ENCODE data around the gene EEF1AKMT4. TPM values are rescaled to one million over a fixed set of nuclear protein-coding genes. Genes with fewer than 3 reads are reported as not detected.
A peak's percentile ranks its signal among the peaks of the same experiment; 100 is the strongest.

The EEF1AKMT4 gene
- total RNA-seq, 3 donors from 2014 or later (not counting 1 experiment from before 2014, with no cell fraction given), result 0.73 to 0.80 (median 0.79) TPM

GRCh38 chr3:184242297-184242685 lies 7.2 kb upstream of the EEF1AKMT4 start:
- no peak for TF ChIP-seq CTCF (IDR thresholded peaks at IDR 0.05)
- no peak for ATAC-seq
- Histone ChIP-seq H3K9me3 (ENCODE audit: control insufficient read depth, insufficient read depth, low read length) (no peaks in the 10 kb centered on the region), H3K4me3 (ENCODE audit: low read length) (no peak overlapping the region), H3K4me1 (ENCODE audit: control insufficient read depth, insufficient read depth, low read length) (no peaks in the 10 kb centered on the region), H3K36me3 (ENCODE audit: control insufficient read depth, insufficient read depth, low read length) (peaks cover 37% of the 10 kb centered on the region), H3K27me3 (ENCODE audit: control insufficient read depth, insufficient read depth, low read length) (no peaks in the 10 kb centered on the region), H3K27ac (ENCODE audit: low read length) (no peak overlapping the region)
- H3K36me3 Mint-ChIP-seq, result peaks cover 12% of the 10 kb centered on the region
- no peak for DNase-seq
- intact Hi-C loops (cut with micrococcal nuclease), result loop anchor here (10.0 kb wide), 2 partner anchors 107 to 347 kb away; partner anchors contain the start of gene EIF2B5
- H3K27me3 Mint-ChIP-seq (ENCODE audit: low read depth in 2 of 2), result no peaks in the 10 kb centered on the region
- no peaks in the 10 kb centered on the region for H3K9me3 Mint-ChIP-seq
- 96% methylated on average over 5 of the region's 5 CpGs for WGBS (ENCODE audit: insufficient coverage)
- H3K27ac Mint-ChIP-seq, result no peak overlapping the region
- peaks cover 0 to 12% of the 10 kb centered on the region in 2 donors for H3K4me1 Mint-ChIP-seq
- no peak overlapping the region for H3K4me3 Mint-ChIP-seq

GRCh38 chr3:184248454-184249411 lies 739 bp upstream of the EEF1AKMT4 start, which contains the start of gene ALG3:
TSS of gene ALG3 (minus strand) at chr3:184248962. CDS start at chr3:184248940, 22 bp downstream.
- ATAC-seq (peak; percentile 66 to 81 (median 66)), DNase-seq (peak; percentile 86 to 95)
- Histone ChIP-seq H3K4me1 (ENCODE audit: control insufficient read depth, insufficient read depth, low read length) (peaks cover 20% of the 10 kb centered on the region), H3K36me3 (ENCODE audit: control insufficient read depth, insufficient read depth, low read length) (peaks cover 19% of the 10 kb centered on the region), H3K9me3 (ENCODE audit: control insufficient read depth, insufficient read depth, low read length) (no peaks in the 10 kb centered on the region), H3K4me3 (ENCODE audit: low read length) (peak within 1 kb of the TSS; percentile 76), H3K27ac (ENCODE audit: low read length) (peak within 1 kb of the TSS; percentile 62), H3K27me3 (ENCODE audit: control insufficient read depth, insufficient read depth, low read length) (no peaks in the 10 kb centered on the region)
- peak within 1 kb of the TSS; percentile 94 to 99 for H3K27ac Mint-ChIP-seq
- intact Hi-C loops (cut with micrococcal nuclease), result loop anchor here (1.0 to 10.0 kb wide), 5 partner anchors 63 to 354 kb away; partner anchors contain the start of genes AP2M1 and EIF2B5
- WGBS (ENCODE audit: insufficient coverage), result under 1% methylated on average over 48 of the region's 49 CpGs
- H3K9me3 Mint-ChIP-seq, result no peaks in the 10 kb centered on the region
- peaks cover 12% of the 10 kb centered on the region for H3K36me3 Mint-ChIP-seq
- H3K4me1 Mint-ChIP-seq, result peaks cover 21 to 25% of the 10 kb centered on the region in 2 donors
- no peak for TF ChIP-seq CTCF (IDR thresholded peaks at IDR 0.05)
- peak within 1 kb of the TSS; percentile 100 for H3K4me3 Mint-ChIP-seq
- no peaks in the 10 kb centered on the region for H3K27me3 Mint-ChIP-seq (ENCODE audit: low read depth in 2 of 2)

- peak overlapping the region; percentile 94 to 99 for H3K27ac Mint-ChIP-seq
- H3K27ac ChIP-seq (ENCODE audit: low read length), result peak overlapping the region; percentile 22
- no peaks in the 10 kb centered on the region for H3K27me3 ChIP-seq (ENCODE audit: control insufficient read depth, insufficient read depth, low read length)
- peak overlapping the region; percentile 76 for H3K4me3 ChIP-seq (ENCODE audit: low read length)
- DNase-seq, result peak; percentile 82 to 93
- peaks cover under 1% of the 10 kb centered on the region for H3K36me3 Mint-ChIP-seq
- peaks cover 20% of the 10 kb centered on the region for H3K4me1 ChIP-seq (ENCODE audit: control insufficient read depth, insufficient read depth, low read length)
- H3K27me3 Mint-ChIP-seq (ENCODE audit: low read depth in 2 of 2), result no peaks in the 10 kb centered on the region
- ATAC-seq, result peak; percentile 63 to 82 (median 64)
- H3K9me3 Mint-ChIP-seq, result no peaks in the 10 kb centered on the region
- no peaks in the 10 kb centered on the region for H3K9me3 ChIP-seq (ENCODE audit: control insufficient read depth, insufficient read depth, low read length)
- peak overlapping the region; percentile 100 for H3K4me3 Mint-ChIP-seq
- intact Hi-C loops (cut with micrococcal nuclease), result loop anchor here (1.0 kb wide), 2 partner anchors 23 to 49 kb away; partner anchors contain the start of gene PSMD2
- H3K36me3 ChIP-seq (ENCODE audit: control insufficient read depth, insufficient read depth, low read length), result peaks cover 4% of the 10 kb centered on the region
- WGBS (ENCODE audit: insufficient coverage), result 7% methylated on average over 17 of the region's 20 CpGs
- peaks cover 17 to 21% of the 10 kb centered on the region in 2 donors for H3K4me1 Mint-ChIP-seq
- peak; percentile 93 for TF ChIP-seq CTCF (IDR thresholded peaks at IDR 0.05)
Measured at GRCh38 chr3:184250167-184250828, 826 bp downstream of the EEF1AKMT4 start.
